GM12891 (cell line): ENCODE data around the gene ASRGL1.
A peak's percentile ranks its signal among the peaks of the same experiment; 100 is the strongest.
"Not testable (repeated sequence)": the region's sequence is repeated elsewhere in the genome, so short reads cannot be mapped to it uniquely, and the experiment has no call there.

Source experiments
- DNase-seq: peaks from one replicate; pipeline ENCODE4 v3.0.0; 2011; ENCODE audit warnings: low spot score; ENCODE audit not compliant: insufficient read length
- FAIRE-seq: peaks from 2 replicates; lab custom pipeline; 2011; peaks lifted over from hg19 to GRCh38; lab: Jason Lieb, UNC
- PAX5 ChIP-seq: IDR thresholded peaks from 2 replicates; pipeline ENCODE4 v1.6.1; 2011; ENCODE audit warnings: low read length, moderate library complexity, mild to moderate bottlenecking; ENCODE audit not compliant: insufficient read depth, severe bottlenecking
- POLR2A ChIP-seq: IDR thresholded peaks from 2 replicates; pipeline ENCODE4 v1.6.1; 2011; ENCODE audit warnings: low read depth, low read length, control low read depth
- POLR2AphosphoS5 ChIP-seq: IDR thresholded peaks from 2 replicates; pipeline ENCODE4 v1.6.1; 2011; ENCODE audit warnings: low read depth, low read length, control low read depth
- POU2F2 ChIP-seq: IDR thresholded peaks from 2 replicates; pipeline ENCODE4 v1.6.1; 2011; ENCODE audit warnings: low read depth, mild to moderate bottlenecking, control low read depth, low read length, moderate library complexity
- SPI1 ChIP-seq: IDR thresholded peaks from 2 replicates; pipeline ENCODE4 v1.6.1; 2011; ENCODE audit warnings: low read depth, low read length, control low read depth
- TAF1 ChIP-seq: IDR thresholded peaks from 2 replicates; pipeline ENCODE4 v1.6.1; 2011; ENCODE audit warnings: low read depth, low read length, control low read depth

The ASRGL1 gene

GRCh38 chr11:62358273-62358672, 21.0 kb downstream of the ASRGL1 start:
- FAIRE-seq (no peak), DNase-seq (no peak)
- TF ChIP-seq SPI1 (no peak), PAX5 (no peak), POU2F2 (no peak), POLR2A (no peak), TAF1 (no peak), POLR2AphosphoS5 (no peak)

DNA sequence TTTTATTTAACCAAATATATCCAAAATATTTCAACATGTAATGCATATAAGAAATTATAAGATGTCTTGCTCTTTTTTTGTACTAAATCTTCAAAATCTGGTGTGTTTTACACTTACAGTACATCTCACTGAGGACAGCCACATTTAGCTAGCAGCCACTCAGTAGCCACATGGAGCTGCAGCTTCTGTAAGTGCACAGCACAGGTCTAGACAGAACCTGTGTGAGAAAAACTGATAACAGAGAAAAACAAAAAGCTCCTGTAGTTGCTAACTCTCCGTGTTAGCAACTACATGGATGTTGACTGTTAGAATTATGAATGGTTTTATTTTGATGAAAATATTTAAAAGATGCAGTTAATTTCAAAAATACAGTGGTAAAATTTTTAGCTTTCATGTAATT, 22.2 kb downstream of the ASRGL1 start:
- no peak for TF ChIP-seq POLR2A
- TF ChIP-seq POLR2AphosphoS5, result no peak
- DNase-seq (no peak), FAIRE-seq (no peak)

- DNase-seq (no peak), FAIRE-seq (no peak)
- no peak for TF ChIP-seq PAX5
- no peak for TF ChIP-seq TAF1
- no peak for TF ChIP-seq POU2F2
- TF ChIP-seq POLR2A, result no peak
- no peak for TF ChIP-seq POLR2AphosphoS5
- TF ChIP-seq SPI1, result no peak
These were observed 23.4 kb downstream of the ASRGL1 start for GRCh38 chr11:62360685-62361084.

DNA sequence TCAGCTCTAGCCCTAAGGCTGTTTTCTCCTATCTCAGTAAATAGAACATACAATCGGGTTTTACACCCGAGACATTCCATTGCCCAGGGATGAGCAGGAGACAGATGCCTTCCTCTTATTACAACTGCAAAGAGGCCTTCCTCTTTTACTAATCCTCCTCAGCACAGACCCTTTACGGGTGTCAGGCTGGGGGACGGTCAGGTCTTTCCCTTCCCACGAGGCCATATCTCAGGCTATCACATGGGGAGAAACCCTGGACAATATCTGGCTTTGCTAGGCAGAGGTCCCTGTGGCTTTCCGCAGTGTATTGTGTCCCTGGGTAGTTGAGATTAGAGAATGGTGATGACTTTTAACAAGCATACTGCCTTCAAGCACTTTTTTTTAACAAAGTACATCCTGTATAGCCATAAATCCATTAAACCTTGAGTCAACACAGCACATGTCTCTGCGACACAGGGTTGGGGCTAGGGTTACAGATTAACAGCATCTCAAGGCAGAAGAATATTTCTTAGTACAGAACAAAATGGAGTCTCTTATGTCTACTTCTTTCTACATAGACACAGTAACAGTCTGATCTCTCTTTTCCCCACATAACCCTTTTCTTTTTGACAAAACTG, 31.7 kb downstream of the ASRGL1 start:
- DNase-seq, FAIRE-seq: not testable (repeated sequence)

DNA sequence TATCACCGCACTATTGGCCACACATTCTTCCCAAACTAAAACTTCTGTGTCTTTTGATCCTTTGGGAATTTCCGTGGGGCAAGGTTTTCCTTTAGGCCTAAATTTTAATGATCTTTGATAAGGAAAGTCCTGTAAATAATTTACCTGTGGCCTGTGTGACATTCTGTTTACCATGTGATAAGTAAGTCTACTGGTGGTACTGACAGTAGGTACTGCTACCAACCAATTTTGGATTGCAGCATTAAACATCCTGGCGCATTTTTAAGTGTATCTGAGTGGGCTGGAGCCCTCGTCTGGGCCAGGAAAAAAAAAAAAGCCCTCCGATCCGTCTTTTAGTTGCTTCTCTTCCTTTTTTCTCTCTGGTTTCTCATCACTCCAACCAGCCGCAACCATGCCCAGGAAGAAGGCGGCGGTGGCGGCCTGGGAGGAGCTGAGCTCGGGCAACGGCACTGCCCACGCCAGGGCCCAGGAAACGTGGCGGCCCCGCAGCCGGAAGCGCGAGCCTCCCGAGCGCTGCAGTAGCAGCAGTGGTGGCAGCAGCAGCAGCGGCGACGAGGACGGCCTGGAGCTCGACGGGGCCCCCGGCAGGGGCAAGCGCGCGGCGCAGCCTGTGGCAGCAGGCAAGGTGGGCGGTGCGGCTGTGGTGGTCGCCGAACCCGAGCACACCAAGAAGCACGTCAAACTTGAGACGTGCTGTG, 33.6 kb downstream of the ASRGL1 start:
- no peak for DNase-seq
- FAIRE-seq, result peak; percentile 73
- TF ChIP-seq TAF1, result no peak
- no peak for TF ChIP-seq POLR2AphosphoS5
- no peak for TF ChIP-seq POU2F2
- TF ChIP-seq PAX5, result no peak
- no peak for TF ChIP-seq SPI1
- TF ChIP-seq POLR2A, result no peak

DNA sequence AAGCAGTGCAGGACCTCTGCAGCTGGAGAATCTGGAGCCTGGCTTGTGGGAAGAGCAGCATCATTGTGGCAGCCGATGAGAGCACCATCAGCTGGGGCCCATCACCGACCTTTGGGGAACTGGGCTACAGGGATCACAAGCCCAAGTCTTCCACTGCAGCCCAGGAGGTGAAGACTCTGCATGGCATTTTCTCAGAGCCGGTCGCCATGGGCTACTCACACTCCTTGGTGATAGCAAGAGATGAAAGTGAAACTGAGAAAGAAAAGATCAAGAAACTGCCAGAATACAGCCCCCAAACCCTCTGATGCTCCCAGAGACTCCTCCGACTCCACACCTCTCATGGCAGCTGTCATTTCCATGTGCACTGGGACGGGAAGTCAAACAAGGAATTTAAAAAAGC, 35.6 kb downstream of the ASRGL1 start:
- DNase-seq (no peak), FAIRE-seq (no peak)
- TF ChIP-seq TAF1, result no peak
- no peak for TF ChIP-seq POLR2AphosphoS5
- TF ChIP-seq POU2F2, result no peak
- TF ChIP-seq SPI1, result no peak
- TF ChIP-seq POLR2A, result no peak
- TF ChIP-seq PAX5, result no peak

- FAIRE-seq, result no peak
- DNase-seq, result no peak
- TF ChIP-seq SPI1 (no peak), PAX5 (no peak), POLR2AphosphoS5 (no peak), POLR2A (no peak), POU2F2 (no peak), TAF1 (no peak)
These were observed 36.3 kb downstream of the ASRGL1 start for GRCh38 chr11:62373464-62374119.

GRCh38 chr11:62374801-62375200, 37.6 kb downstream of the ASRGL1 start:
- no peak for FAIRE-seq
- TF ChIP-seq POLR2A (no peak), POU2F2 (no peak), PAX5 (no peak), SPI1 (no peak), POLR2AphosphoS5 (no peak), TAF1 (no peak)

GRCh38 chr11:62378459-62379063, 41.3 kb downstream of the ASRGL1 start:
- not testable (repeated sequence) for FAIRE-seq, DNase-seq

More at GRCh38 chr11:62374801-62375200, 37.6 kb downstream of the ASRGL1 start:
- no peak for DNase-seq

- not testable (repeated sequence) for DNase-seq, FAIRE-seq
These were observed 42.3 kb downstream of the ASRGL1 start for GRCh38 chr11:62379586-62379985.

DNA sequence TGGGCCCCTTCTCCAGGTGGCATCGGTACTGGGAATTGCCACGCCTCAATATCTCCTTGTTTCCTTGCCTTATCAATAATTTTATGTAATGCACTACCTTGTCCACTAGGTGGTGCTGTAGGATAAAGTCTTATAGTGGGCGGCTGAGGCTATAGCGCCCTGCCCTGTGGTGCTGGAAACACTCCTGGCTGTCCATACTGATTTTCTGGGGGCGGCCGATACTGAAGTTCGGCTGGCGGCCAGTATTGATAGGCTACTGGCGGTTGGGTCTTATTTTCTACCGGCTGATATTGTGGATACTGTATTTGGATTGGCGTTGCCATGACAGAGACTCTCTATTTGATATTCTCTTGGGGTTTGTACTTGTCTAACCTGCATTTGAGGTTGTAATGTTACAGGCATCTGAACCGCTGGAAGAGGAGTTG, 43.6 kb downstream of the ASRGL1 start:
- peak; percentile 48 for FAIRE-seq
- not testable (repeated sequence) for DNase-seq
